K562 (cell line): Measurements from ENCODE around the gene PIK3R1. TPM values are rescaled to one million over a fixed set of nuclear protein-coding genes. Genes with fewer than 3 reads are reported as not detected.

Source experiments
- BACH1 ChIP-seq: fragments of 200-800 bp; sonication (Bioruptor generic); IDR thresholded peaks from 2 replicates; pipeline ENCODE4 v1.6.1; 2016; ENCODE audit warnings: missing genetic modification characterization, missing compliant biosample characterization
- CREB1 ChIP-seq, 2 experiments: sonication (generic) in 1 of 2; formaldehyde crosslinking in 1 of 2; IDR thresholded peaks; 2 replicates each; pipeline versions ENCODE4 v1.6.1 to v1.8.0; 2012 to 2022; ENCODE audit warnings: inconsistent platforms in 1 of 2, mild to moderate bottlenecking in 1 of 2, missing genetic modification reagents in 1 of 2, moderate library complexity in 1 of 2
- CTCF ChIP-seq, 3 experiments: IDR thresholded peaks in 2 of 3; conservative IDR thresholded peaks in 1 of 3; 2 replicates each; pipeline ENCODE4 v1.5.1; 2011 to 2012; ENCODE audit warnings: low read length in 3 of 3, mild to moderate bottlenecking in 3 of 3, control low read depth in 2 of 3, improper control_type of control experiment in 1 of 3, inconsistent platforms in 1 of 3, low read depth in 1 of 3, mixed read lengths in 1 of 3, moderate library complexity in 1 of 3; ENCODE audit not compliant: insufficient read depth in 2 of 3
- EP300 ChIP-seq: IDR thresholded peaks from 2 replicates; pipeline ENCODE4 v1.6.1; 2012; ENCODE audit warnings: low read length, improper control_type of control experiment
- EP400 ChIP-seq: fragments of 450-650 bp; IDR thresholded peaks from 2 replicates; pipeline ENCODE4 v1.6.1; 2017; ENCODE audit warnings: antibody characterized with exemption, mild to moderate bottlenecking, moderate library complexity
- FOXK1 ChIP-seq: sonication (generic); formaldehyde crosslinking; IDR thresholded peaks from 2 replicates; pipeline ENCODE4 v1.8.0; 2022; ENCODE audit warnings: missing genetic modification reagents, mild to moderate bottlenecking, borderline replicate concordance
- HIVEP1 ChIP-seq: fragments of 250-450 bp; sonication (Bioruptor Pico); IDR thresholded peaks from 2 replicates; pipeline ENCODE4 v1.4.0; 2020; ENCODE audit warnings: mild to moderate bottlenecking
- HSF4 ChIP-seq: fragments of 250-450 bp; sonication (Bioruptor Pico); IDR thresholded peaks from 2 replicates; pipeline ENCODE4 v2.1.2; 2022; ENCODE audit warnings: mild to moderate bottlenecking, moderate library complexity, borderline replicate concordance
- MITF ChIP-seq: IDR thresholded peaks from 2 replicates; pipeline ENCODE4 v1.6.1; 2014; ENCODE audit warnings: antibody characterized with exemption
- NBN ChIP-seq: fragments of 450-650 bp; IDR thresholded peaks from 2 replicates; pipeline ENCODE4 v1.6.1; 2016; ENCODE audit warnings: low read depth, mild to moderate bottlenecking
- NFIX ChIP-seq: fragments of 250-450 bp; sonication (Bioruptor Pico); IDR thresholded peaks from 2 replicates; pipeline ENCODE4 v1.4.0; 2020; ENCODE audit warnings: low read depth, mild to moderate bottlenecking, moderate library complexity
- NFRKB ChIP-seq: fragments of 450-650 bp; IDR thresholded peaks from 2 replicates; pipeline ENCODE4 v1.6.1; 2016; ENCODE audit warnings: low read depth
- PML ChIP-seq: IDR thresholded peaks from 2 replicates; pipeline ENCODE4 v1.6.1; 2012; ENCODE audit warnings: low read length, inconsistent platforms
- POLR2H ChIP-seq: IDR thresholded peaks from 2 replicates; pipeline ENCODE4 v1.6.1; 2016; ENCODE audit warnings: missing genetic modification characterization, low read depth, mild to moderate bottlenecking, control low read depth, missing compliant biosample characterization, moderate library complexity
- RBM34 ChIP-seq: fragments of 200-400 bp; formaldehyde crosslinking; IDR thresholded peaks from 2 replicates; pipeline ENCODE4 v1.6.1; 2018; ENCODE audit warnings: low read length, borderline replicate concordance; ENCODE audit not compliant: insufficient read depth
- SMAD2 ChIP-seq: fragments of 150-350 bp; IDR thresholded peaks from 2 replicates; pipeline ENCODE4 v1.6.1; 2014; ENCODE audit warnings: low read depth, mild to moderate bottlenecking, low read length
- SREBF2 ChIP-seq: sonication (generic); formaldehyde crosslinking; IDR thresholded peaks from 2 replicates; pipeline ENCODE4 v1.4.0; 2020; ENCODE audit warnings: mild to moderate bottlenecking, missing genetic modification reagents
- SRSF7 ChIP-seq: fragments of 200-400 bp; formaldehyde crosslinking; optimal IDR thresholded peaks from 2 replicates; pipeline ENCODE3; 2017; ENCODE audit warnings: mild to moderate bottlenecking, low read depth, low read length
- TAF15 ChIP-seq: fragments of 200-400 bp; formaldehyde crosslinking; IDR thresholded peaks from 2 replicates; pipeline ENCODE4 v1.6.1; 2017; ENCODE audit warnings: mild to moderate bottlenecking, low read depth, low read length, moderate library complexity
- TAL1 ChIP-seq: fragments of 450-650 bp; IDR thresholded peaks from 2 replicates; pipeline ENCODE4 v1.6.1; 2016; ENCODE audit warnings: mild to moderate bottlenecking
- TEAD2 ChIP-seq: fragments of 450-650 bp; IDR thresholded peaks from 2 replicates; pipeline ENCODE4 v1.6.1; 2016; ENCODE audit warnings: missing genetic modification characterization, control low read depth, missing compliant biosample characterization
- YBX1 ChIP-seq: fragments of 450-650 bp; IDR thresholded peaks from 2 replicates; pipeline ENCODE4 v1.7.1; 2016; ENCODE audit warnings: mild to moderate bottlenecking
- ZBTB49 ChIP-seq: sonication (generic); formaldehyde crosslinking; IDR thresholded peaks from 2 replicates; pipeline ENCODE4 v1.8.0; 2022; ENCODE audit warnings: missing genetic modification reagents, mild to moderate bottlenecking, borderline replicate concordance
- ZNF354B ChIP-seq: fragments of 250-450 bp; sonication (Bioruptor Pico); IDR thresholded peaks from 2 replicates; pipeline ENCODE4 v1.4.0; 2020
- ZNF655 ChIP-seq: fragments of 250-450 bp; sonication (Bioruptor Pico); IDR thresholded peaks from 2 replicates; pipeline ENCODE4 v1.5.0; 2021
- polyA plus RNA-seq, 8 experiments: library from polyadenylated mRNA; depleted of rRNA in 4 of 8; stranded (reverse) in 5 of 8; unstranded in 3 of 8; fragments of >200 nt; fragmentation: Nextera tagmentation in 2 of 8; fragmentation: Illumina TruSeq in 1 of 8; extraction: Ambion mirVana in 2 of 8; extraction: Trizol in 1 of 8; gene quantifications; 2 replicates each; pipeline versions ENCODE4 v1.2.1 to v1.2.3, GENCODE V29; 2011 to 2014; ENCODE audit warnings: inconsistent platforms in 1 of 8, missing spikeins in 1 of 8
- total RNA-seq, 7 experiments: library from RNA; depleted of rRNA in 6 of 7; stranded (reverse); fragments of >200 nt in 6 of 7; fragmentation: Illumina TruSeq in 2 of 7; extraction: Trizol in 2 of 7; gene quantifications; 2 replicates each; pipeline versions ENCODE4 v1.2.1 to v1.2.3, GENCODE V29; 2011 to 2021; ENCODE audit warnings: low replicate concordance in 1 of 7

PIK3R1 gene
- total and polyA plus RNA-seq, 9 of the 15 experiments (the other 6 are each of a cell fraction or from before 2014, with no cell fraction given), result 1.1 to 9.7 (median 4.8) TPM

GRCh38 chr5:68316469-68316868 is 100.9 kb downstream of the PIK3R1 start (continued):
- no peak for TF ChIP-seq ZNF655 (CRISPR knock-in tag)
- TF ChIP-seq TAL1, result peak; percentile 78
- no peak for TF ChIP-seq POLR2H (tag)
- no peak for TF ChIP-seq TAF15
- TF ChIP-seq SMAD2, result no peak
- no peak for TF ChIP-seq FOXK1 (CRISPR knock-in tag)
- TF ChIP-seq NFRKB, result no peak
- TF ChIP-seq HIVEP1 (CRISPR knock-in tag), result no peak
- TF ChIP-seq EP300, result peak; percentile 71; the same call in 1 of the 2 replicates
- TF ChIP-seq ZNF354B, result no peak
- no peak for TF ChIP-seq MITF
- no peak for TF ChIP-seq RBM34
- no peak for TF ChIP-seq CTCF (IDR thresholded peaks at IDR 0.05 in 2 of 3, conservative IDR thresholded peaks at IDR 0.05 in 1 of 3; ENCODE audit: insufficient read depth in 2 of 3, low read depth in 1 of 3, low read length in 3 of 3)
- no peak for TF ChIP-seq NFIX (CRISPR knock-in tag)
- no peak for TF ChIP-seq YBX1
- no peak for TF ChIP-seq BACH1 (tag)
- TF ChIP-seq ZBTB49 (CRISPR knock-in tag), result no peak
- no peak for TF ChIP-seq PML
- TF ChIP-seq NBN, result peak; percentile 52; the same call in 1 of the 2 replicates
- no peak for TF ChIP-seq HSF4
- TF ChIP-seq EP400, result no peak
- TF ChIP-seq CREB1 (IDR thresholded peaks at IDR 0.05), result no peak
- TF ChIP-seq CREB1 (CRISPR knock-in tag; IDR thresholded peaks at IDR 0.05), result no peak
- TF ChIP-seq SRSF7, result no peak
- no peak for TF ChIP-seq SREBF2 (CRISPR knock-in tag)
- TF ChIP-seq TEAD2 (tag), result no peak
